ENCODE measurements around the gene POC1A. TPM values are rescaled to one million over a fixed set of nuclear protein-coding genes. Genes with fewer than 3 reads are reported as not detected.
A peak's percentile ranks its signal among the peaks of the same experiment; 100 is the strongest.

Gene POC1A
- total and polyA plus RNA-seq, 2 of the 4 experiments (the other 2 are of a cell fraction), result 10.6 to 11.5 TPM

DNA sequence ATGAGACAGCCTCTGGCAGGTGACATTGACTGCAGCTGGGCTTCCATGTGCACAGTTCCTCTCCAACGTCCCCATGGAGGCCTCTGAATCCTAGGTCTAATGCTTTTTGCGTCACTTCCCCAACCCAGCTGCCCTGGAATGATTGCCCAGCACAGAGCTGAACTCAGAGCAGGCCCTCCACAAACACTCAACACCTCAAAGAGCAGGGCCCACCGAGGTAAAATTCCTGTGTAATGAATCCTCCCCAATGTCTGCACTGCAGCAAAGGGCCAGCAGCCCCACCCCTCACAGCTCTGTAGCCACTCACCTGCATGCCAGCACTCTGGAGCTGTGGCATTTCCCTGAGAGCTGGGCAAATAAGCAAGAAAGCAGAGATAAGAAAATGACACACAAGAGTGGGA, 55.2 kb downstream of the POC1A start:
- Histone ChIP-seq H3K79me1 (ENCODE audit: low read depth in 1 of 2, low read length in 2 of 2) (peaks cover 0 to 7% of the 10 kb centered on the region in 2 experiments; a peak in 1 of 4 replicates), H2BK15ac (ENCODE audit: low read depth, low read length) (no peak overlapping the region), H3K23ac (ENCODE audit: low read depth, low read length) (no peak overlapping the region), H3K4me3 (ENCODE audit: insufficient read depth, low read depth, low read length) (no peak overlapping the region), H3K9me3 (ENCODE audit: control insufficient read depth, insufficient read depth, low read length) (peaks cover 2% of the 10 kb centered on the region; the same call in 1 of the 2 replicates), H3K14ac (replicated peaks; ENCODE audit: low read depth, low read length) (no peak overlapping the region), H4K8ac (ENCODE audit: low read depth in 2 of 2, low read length in 2 of 2) (no peak overlapping the region), H2AK9ac (replicated peaks; ENCODE audit: low read depth, low read length, poor library complexity) (peak overlapping the region; percentile 48), H3K36me3 (ENCODE audit: control insufficient read depth, insufficient read depth, low read length) (no peaks in the 10 kb centered on the region; the same call in 1 of the 2 replicates), H2BK20ac (ENCODE audit: low read depth, low read length) (no peak overlapping the region), H3K4me1 (ENCODE audit: control insufficient read depth, insufficient read depth, low read length) (peaks cover 2% of the 10 kb centered on the region), H3K18ac (ENCODE audit: low read depth, low read length) (no peak overlapping the region), H2BK5ac (ENCODE audit: low read depth, low read length, poor library complexity, severe bottlenecking) (no peak overlapping the region), H2AFZ (replicated peaks; ENCODE audit: low read length, poor library complexity) (no peak overlapping the region), H3K27me3 (ENCODE audit: control insufficient read depth, insufficient read depth, low read length) (no peaks in the 10 kb centered on the region), H4K5ac (ENCODE audit: low read depth, low read length) (no peak overlapping the region), H4K91ac (ENCODE audit: insufficient read depth, low read depth, low read length) (no peak overlapping the region), H3K27ac (ENCODE audit: insufficient read depth, low read length) (no peak overlapping the region), H4K20me1 (ENCODE audit: insufficient read depth, low read length) (no peaks in the 10 kb centered on the region), H3K4ac (ENCODE audit: low read depth, low read length) (no peak overlapping the region), H2AK5ac (ENCODE audit: low read depth, low read length) (no peak overlapping the region), H3K4me2 (ENCODE audit: low read depth, low read length) (no peak overlapping the region), H2BK120ac (ENCODE audit: low read depth, low read length) (no peak overlapping the region), H3K56ac (ENCODE audit: extremely low read depth, insufficient read depth, low read length) (no peak overlapping the region), H3K9ac (ENCODE audit: low read depth, low read length) (no peak overlapping the region), H3K9me1 (ENCODE audit: insufficient read depth, low read length) (peaks cover 27% of the 10 kb centered on the region)
- ChIA-PET POLR2A (ENCODE audit: unreplicated experiment) (no interaction called here), CTCF (no interaction called here)
- no peak for DNase-seq
- dilution Hi-C loops (cut with HindIII; ENCODE audit: low sequenced_read_pairs, unreplicated experiment) (no loop called here), intact Hi-C loops (cut with micrococcal nuclease) (no loop called here), in situ Hi-C loops (cut with MboI; ENCODE audit: low sequenced_read_pairs) (no loop called here)
- no TSS peak for BruUV-seq (replicated peaks)
- WGBS, 2 experiments (ENCODE audit: extremely low coverage in 2 of 2, insufficient read length in 1 of 2), result 90% methylated on average over 2 of the region's 3 CpGs; no CpG with 5 or more reads in 1 of the 2 experiments
- no peak for ATAC-seq (ENCODE audit: low read depth)
- TF ChIP-seq POLR2A (IDR thresholded peaks at IDR 0.05; ENCODE audit: low read depth, low read length) (no peak), SMC3 (IDR thresholded peaks at IDR 0.05; ENCODE audit: low read depth, low read length) (no peak), RAD21 (IDR thresholded peaks at IDR 0.05; ENCODE audit: low read length) (no peak), MAZ (IDR thresholded peaks at IDR 0.05; ENCODE audit: borderline replicate concordance, low read depth, low read length) (no peak), MAFK (IDR thresholded peaks at IDR 0.05; ENCODE audit: low read depth, low read length) (no peak), FOS (IDR thresholded peaks at IDR 0.05; ENCODE audit: low read depth, low read length) (no peak), CHD1 (IDR thresholded peaks at IDR 0.05; ENCODE audit: low read depth, low read length) (no peak), NFE2L2 (IDR thresholded peaks at IDR 0.05; ENCODE audit: low read depth, low read length) (no peak), CEBPB (IDR thresholded peaks at IDR 0.05; ENCODE audit: low read depth, low read length) (no peak), BHLHE40 (IDR thresholded peaks at IDR 0.05; ENCODE audit: low read depth, low read length) (no peak), MXI1 (IDR thresholded peaks at IDR 0.05; ENCODE audit: borderline replicate concordance, low read depth, low read length) (no peak), RFX5 (IDR thresholded peaks at IDR 0.05; ENCODE audit: low read depth, low read length) (no peak), RCOR1 (IDR thresholded peaks at IDR 0.05; ENCODE audit: insufficient replicate concordance, low read length) (no peak)
- TF ChIP-seq, protein P1, sequence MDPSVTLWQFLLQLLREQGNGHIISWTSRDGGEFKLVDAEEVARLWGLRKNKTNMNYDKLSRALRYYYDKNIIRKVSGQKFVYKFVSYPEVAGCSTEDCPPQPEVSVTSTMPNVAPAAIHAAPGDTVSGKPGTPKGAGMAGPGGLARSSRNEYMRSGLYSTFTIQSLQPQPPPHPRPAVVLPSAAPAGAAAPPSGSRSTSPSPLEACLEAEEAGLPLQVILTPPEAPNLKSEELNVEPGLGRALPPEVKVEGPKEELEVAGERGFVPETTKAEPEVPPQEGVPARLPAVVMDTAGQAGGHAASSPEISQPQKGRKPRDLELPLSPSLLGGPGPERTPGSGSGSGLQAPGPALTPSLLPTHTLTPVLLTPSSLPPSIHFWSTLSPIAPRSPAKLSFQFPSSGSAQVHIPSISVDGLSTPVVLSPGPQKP (IDR thresholded peaks at IDR 0.05; ENCODE audit: borderline replicate concordance, low read depth, low read length), result no peak
- TF ChIP-seq, protein P2, sequence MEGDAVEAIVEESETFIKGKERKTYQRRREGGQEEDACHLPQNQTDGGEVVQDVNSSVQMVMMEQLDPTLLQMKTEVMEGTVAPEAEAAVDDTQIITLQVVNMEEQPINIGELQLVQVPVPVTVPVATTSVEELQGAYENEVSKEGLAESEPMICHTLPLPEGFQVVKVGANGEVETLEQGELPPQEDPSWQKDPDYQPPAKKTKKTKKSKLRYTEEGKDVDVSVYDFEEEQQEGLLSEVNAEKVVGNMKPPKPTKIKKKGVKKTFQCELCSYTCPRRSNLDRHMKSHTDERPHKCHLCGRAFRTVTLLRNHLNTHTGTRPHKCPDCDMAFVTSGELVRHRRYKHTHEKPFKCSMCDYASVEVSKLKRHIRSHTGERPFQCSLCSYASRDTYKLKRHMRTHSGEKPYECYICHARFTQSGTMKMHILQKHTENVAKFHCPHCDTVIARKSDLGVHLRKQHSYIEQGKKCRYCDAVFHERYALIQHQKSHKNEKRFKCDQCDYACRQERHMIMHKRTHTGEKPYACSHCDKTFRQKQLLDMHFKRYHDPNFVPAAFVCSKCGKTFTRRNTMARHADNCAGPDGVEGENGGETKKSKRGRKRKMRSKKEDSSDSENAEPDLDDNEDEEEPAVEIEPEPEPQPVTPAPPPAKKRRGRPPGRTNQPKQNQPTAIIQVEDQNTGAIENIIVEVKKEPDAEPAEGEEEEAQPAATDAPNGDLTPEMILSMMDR (conservative IDR thresholded peaks at IDR 0.05; ENCODE audit: low read depth, low read length), result no peak
- TF ChIP-seq, protein P3, sequence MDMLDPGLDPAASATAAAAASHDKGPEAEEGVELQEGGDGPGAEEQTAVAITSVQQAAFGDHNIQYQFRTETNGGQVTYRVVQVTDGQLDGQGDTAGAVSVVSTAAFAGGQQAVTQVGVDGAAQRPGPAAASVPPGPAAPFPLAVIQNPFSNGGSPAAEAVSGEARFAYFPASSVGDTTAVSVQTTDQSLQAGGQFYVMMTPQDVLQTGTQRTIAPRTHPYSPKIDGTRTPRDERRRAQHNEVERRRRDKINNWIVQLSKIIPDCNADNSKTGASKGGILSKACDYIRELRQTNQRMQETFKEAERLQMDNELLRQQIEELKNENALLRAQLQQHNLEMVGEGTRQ (IDR thresholded peaks at IDR 0.05; ENCODE audit: low read depth, low read length), result no peak

All from IMR-90 (cell line).